Fibroblast of skin of scalp (primary cell): ENCODE data around the gene CACNA2D3. TPM values are rescaled to one million over a fixed set of nuclear protein-coding genes. Genes with fewer than 3 reads are reported as not detected.
"Not testable (repeated sequence)": the region's sequence is repeated elsewhere in the genome, so short reads cannot be mapped to it uniquely, and the experiment has no call there.

Experiments used
- DNase-seq: peaks from one replicate; pipeline ENCODE4 v3.0.0-alpha.2; 2013
- polyA plus RNA-seq, 2 experiments: library from polyadenylated mRNA; unstranded; fragments of 120-200 nt; gene quantifications; one replicate each; pipeline ENCODE4 v1.2.1, GENCODE V29; 2013; ENCODE audit not compliant: insufficient read length in 2 of 2

The CACNA2D3 gene
- 3.4 TPM for polyA plus RNA-seq (2013, experiment 1 of 2; ENCODE audit: insufficient read length)
- polyA plus RNA-seq (2013, experiment 2 of 2; ENCODE audit: insufficient read length): 3.2 TPM

DNA sequence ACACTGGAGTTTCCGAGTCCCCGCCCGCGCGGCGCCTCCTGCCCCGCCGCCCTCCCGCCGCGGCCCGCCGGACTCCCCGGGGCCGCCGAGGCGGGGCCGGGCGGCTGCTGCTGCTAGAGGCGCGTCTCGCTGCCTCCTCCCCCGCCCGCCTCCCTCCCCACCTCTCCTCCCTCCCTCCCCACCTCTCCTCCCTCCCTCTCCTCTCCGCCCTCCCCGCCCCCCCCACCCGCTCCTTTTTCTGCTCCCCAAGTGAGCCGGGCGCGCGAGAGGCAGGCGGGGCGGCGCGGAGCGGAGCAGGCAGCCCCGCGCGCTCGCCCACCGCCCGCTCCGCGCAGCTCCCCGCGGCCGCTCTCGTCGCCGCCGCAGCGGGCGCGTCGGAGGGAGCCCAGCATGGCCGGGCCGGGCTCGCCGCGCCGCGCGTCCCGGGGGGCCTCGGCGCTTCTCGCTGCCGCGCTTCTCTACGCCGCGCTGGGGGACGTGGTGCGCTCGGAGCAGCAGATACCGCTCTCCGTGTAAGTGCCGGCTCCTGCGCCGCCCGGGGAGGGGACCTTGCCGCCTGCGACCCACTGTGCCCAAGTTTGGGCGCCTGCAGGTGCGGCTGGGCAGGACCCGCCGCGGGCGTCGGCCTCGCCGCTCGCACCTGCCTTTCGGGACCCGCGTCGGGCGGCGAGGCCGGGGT, at the start of gene CACNA2D3:
CACNA2D3 (plus strand) TSS at position 229 of the 679 bp plus-strand sequence.
- DNase-seq: peak; percentile 7

DNA sequence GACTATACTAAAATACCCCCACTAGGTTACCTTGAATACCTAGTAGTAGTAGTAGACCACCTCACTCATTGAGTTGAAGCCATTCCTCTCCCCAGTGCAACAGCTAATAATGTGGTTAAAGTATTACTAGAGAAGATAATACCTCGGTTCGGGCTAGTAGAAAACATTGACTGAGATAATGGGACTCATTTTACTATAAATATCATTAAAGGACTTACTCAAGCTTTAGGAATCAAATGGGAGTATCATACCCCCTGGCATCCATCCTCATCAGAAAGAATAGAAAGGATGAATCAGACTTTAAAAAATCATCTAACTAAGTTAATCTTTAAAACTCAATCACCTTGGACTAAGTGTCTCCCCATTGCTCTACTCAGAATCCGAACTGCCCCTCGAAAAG, 49.0 kb upstream of the CACNA2D3 start:
- DNase-seq: no peak

DNA sequence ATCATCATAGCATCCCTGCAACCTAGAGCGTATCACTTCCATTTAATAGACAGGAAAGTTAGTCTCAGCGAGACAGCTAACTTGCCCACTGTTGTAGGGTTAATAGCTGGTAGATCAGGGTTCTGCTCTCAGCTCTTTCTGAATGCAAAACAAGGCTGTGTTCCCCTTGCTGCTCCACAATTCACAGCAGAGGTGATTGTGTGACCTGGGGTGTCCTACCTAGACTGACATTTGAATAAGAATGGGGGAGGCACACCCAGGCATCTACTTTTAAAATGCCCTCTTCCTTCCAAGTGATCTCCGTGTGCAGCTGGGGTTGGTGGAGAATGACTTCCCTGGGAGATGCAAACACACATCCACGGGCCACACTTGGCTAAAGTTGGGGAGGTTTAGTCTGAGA, 43.0 kb upstream of the CACNA2D3 start:
- no peak for DNase-seq

- no peak for DNase-seq
These were observed 42.5 kb upstream of the CACNA2D3 start for GRCh38 chr3:54079730-54080325.

DNA sequence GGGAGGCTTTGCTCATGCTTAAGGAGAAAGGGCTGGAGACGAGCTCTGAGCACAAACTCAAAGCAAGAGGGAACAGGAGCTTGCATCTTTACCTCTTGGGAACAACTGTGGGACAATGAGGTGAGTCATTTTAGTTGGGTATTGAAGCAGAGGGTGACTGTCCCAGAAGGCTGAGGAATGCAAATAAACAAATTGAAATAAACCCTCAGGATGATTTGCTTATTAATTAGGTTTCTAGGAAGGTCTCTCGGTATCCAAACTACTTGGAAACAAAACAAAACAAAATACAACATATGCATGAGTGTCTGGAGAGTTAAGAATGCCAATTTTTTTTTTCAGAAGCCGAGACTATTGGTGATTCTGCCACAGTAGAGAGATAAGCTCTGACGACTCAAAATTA, 38.4 kb upstream of the CACNA2D3 start:
- no peak for DNase-seq

DNA sequence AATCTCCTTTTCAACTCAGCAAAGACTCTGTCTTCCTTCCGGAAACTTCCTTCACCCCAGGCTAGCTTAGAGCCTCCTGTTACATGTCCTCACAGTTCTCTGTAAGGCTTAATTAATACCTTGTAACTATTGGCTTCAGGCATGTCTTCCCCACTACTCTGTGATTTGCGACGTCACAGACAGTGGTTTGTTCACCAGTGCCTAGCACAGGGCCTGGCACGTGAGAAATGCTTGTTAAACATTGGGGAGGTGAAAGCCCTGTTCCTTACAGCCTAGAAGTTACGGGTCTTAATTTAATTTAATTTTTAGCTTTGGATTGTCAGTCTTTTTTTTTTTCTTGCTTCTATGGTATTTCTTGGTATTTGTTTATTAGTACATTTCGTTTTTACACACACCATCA, 36.4 kb upstream of the CACNA2D3 start:
- no peak for DNase-seq

DNA sequence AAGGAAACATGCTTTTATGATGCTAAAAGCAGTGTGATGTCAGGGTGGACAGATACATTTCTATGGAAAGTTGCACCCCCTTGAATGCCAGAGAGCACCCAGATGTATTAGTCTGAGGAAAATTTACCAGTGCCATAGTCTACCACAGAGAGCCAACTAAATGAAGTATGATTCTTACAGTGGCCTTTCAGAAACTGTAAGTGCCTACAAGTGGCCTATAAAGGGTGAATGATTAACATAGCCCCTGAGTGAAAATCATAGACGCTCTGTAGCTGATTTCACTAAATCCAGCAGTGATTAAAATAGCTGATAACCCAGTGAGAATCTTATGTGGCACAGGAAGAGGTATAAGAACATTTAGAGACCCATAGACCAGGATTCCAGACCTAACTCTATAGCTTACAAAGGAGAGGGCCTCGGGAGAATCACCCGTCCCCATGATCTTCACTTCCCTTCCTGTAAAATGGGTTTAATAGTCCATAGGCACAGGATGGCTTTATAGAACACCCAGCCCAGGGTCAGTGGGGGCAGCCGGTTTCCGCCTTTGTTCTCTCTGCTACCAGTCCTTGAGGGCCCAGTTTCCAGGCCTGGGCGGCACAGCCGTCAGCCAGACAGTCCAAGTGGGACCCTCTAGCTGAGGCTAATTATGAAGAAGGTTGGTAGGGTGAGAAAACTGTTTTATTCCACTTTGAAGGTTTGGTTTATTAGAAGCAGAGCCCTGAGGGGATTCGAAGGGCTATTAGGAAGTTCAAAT, 35.5 kb upstream of the CACNA2D3 start:
- no peak for DNase-seq

- DNase-seq: peak; percentile 1
These were observed 34.6 kb upstream of the CACNA2D3 start for GRCh38 chr3:54087581-54088410.

- DNase-seq: no peak
These were observed 28.7 kb upstream of the CACNA2D3 start for GRCh38 chr3:54093491-54094248.

- no peak for DNase-seq
These were observed 27.4 kb upstream of the CACNA2D3 start for GRCh38 chr3:54094926-54095325.

- DNase-seq: no peak
These were observed 23.0 kb upstream of the CACNA2D3 start for GRCh38 chr3:54099381-54099780.

DNA sequence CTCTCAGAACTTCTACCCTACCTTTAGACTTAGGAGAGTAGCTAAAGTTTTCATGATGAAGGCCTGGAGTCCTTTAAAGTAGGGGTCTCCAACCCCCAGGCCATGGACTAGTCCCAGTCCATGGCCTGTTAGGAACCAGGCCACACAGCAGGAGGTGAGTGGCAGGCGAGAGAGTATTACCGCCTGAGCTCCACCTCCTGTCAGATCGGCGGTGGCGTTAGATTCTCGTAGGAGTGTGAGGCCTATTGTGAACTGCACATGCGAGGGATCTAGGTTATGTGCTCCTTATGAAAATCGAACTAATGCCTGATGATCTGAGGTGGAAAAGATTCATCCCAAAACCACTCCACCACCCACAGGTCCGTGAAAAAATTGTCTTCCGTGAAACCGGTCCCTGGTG, 18.3 kb upstream of the CACNA2D3 start:
- DNase-seq: no peak

GRCh38 chr3:54116129-54116528, 6.2 kb upstream of the CACNA2D3 start:
- not testable (repeated sequence) for DNase-seq

DNA sequence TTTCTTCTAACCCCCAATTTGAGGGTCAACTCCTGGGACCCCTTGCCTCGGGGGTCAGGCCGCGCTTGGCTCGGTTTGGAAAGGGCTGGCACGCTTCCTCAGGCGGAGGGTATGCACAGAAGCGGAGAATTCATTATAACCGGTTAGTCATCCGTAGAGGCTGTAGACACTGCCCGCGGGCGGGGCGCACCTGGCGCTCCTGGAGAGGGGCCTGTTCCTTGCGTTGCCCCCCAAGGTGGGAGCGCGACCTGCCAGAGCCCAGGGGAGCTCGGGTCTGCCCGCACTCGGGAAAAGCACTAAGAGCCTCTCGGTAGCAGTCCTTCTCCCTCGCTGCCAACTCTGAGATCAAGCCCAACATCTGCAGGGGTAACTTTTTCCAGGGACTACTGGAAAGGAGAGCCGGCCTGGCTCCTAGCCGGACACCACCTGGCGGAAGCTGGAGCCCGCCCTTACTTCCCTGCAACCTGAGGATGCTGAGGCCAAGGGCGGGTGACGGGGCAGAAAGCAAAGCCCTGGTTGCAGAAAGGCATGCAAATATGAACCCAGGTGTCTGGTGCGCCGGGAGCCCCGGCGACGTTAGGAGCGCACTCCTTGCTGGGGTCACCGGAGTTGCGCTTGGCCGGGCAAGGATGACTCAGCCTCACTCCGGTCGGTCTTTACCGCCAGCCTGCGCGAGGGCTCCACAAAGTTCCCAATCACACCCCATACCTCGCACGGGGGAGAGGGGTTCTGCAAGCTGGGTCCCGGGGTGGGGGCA, 1.5 kb upstream of the CACNA2D3 start:
- DNase-seq: no peak

DNA sequence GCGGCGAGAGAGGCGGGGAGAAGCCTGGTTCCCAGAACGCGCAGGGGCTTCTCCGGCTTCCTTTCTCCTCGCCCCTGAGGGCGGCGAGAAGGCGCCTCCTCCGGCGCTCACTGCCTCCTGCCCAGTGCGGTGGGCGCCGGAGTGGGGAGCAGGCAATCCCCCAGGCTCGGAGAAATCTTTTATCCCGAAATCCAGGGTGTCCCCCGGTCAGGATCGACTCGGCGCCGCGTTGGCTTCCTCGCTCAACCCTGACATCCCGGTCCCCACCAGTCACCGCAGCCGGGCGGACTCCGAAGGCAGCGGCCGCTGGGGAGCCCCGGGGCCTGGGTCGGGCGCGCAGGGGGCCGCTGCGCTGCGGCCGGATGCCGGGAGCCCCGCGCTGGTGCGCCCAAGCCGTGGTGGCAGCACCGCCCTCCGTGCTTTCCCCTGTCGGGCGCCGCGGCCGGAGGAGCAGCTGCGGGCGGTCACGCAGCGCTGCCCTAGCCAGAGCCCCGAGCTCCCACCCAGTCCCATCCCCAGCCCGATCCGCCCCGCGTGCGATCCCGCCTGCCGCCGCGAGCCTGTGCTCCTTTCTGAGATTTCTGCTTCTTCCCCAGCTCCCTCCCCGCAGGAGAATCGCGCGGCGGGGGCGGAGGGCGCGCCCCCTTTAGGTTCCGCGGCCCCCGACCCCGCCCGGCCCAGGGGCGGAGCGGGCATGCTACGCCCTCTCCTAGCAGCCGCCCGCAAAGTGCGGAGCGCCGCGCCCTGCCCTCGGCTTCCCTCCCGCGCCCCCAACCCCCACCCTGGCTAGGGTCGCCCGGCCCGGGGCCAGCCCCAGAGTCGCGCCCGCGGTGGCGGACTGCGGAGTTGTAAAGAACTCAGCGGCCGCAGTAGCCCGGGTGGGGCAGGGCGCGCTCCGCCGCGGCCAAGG, 683 bp upstream of the CACNA2D3 start:
- no peak for DNase-seq

- DNase-seq: no peak
These were observed 837 bp downstream of the CACNA2D3 start for GRCh38 chr3:54123003-54123775.

DNA sequence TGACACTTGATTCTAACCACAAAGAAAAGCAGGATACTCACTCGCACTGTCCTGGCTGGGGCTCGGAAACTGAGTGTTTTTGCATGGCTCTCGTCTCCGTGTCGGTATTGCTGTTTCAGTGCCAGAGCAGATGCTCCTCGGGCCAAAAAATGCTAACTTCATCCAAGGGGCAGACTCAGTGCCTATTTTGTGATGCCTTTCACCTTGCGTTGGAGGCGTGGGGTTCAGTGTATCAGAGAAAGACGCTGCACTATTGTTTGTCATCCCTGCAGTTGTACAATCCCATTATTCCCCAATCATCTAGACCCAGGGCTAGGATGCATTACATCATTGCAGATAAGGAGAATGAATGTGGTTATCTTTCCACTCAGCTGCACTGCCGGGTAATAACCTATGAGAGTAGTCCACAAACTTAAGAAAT, 1.4 kb downstream of the CACNA2D3 start:
- DNase-seq: no peak

GRCh38 chr3:54125300-54125699, 2.9 kb downstream of the CACNA2D3 start:
- no peak for DNase-seq

DNA sequence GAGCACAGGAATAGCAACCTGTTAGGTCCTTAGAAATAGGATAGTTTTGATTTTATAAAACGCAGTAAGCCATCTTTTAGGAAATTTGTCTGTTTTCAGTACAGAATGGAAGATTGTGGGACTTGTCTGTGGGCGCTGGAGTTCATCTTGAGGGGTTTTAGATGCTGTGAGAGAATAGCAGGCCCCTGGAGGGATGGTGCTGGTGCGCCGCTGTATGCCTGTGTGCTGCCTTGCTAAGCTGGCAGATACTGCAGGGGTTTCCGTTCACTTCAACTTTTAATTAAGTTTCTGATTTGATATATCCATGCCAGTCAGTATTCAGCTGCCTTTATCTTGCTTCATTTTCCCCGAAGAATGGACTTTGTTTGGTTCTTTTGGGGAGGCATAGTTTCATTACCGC, 4.2 kb downstream of the CACNA2D3 start:
- DNase-seq: no peak
